Psoas muscle (tissue), 8 donors: Measurements from ENCODE around the gene KCNK13. TPM values are rescaled to one million over a fixed set of nuclear protein-coding genes. Genes with fewer than 3 reads are reported as not detected.

Experiments used
- ATAC-seq, 4 donors: fragments of 200-7000 bp; cut with Tn5 transposase; one replicate each; pipeline ENCODE4 v1.9.1; 2020; ENCODE audit warnings: moderate library complexity in 3 of 4, mild to moderate bottlenecking in 2 of 4
- DNase-seq, 2 donors: peaks; one replicate each; pipeline ENCODE4 v3.0.0-alpha.2; 2020
- H3K27ac ChIP-seq: fragments of 200-600 bp; one replicate; pipeline ENCODE4 v1.8.0; 2022
- H3K27me3 ChIP-seq, 3 donors: fragments of 200-600 bp in 1 of 3; one replicate each; pipeline versions ENCODE4 v1.6.1 to v1.8.0; 2013 to 2022; ENCODE audit warnings: low read length in 2 of 3, mild to moderate bottlenecking in 2 of 3, moderate library complexity in 1 of 3; ENCODE audit not compliant: insufficient read depth in 3 of 3
- H3K36me3 ChIP-seq, 2 donors: fragments of 200-600 bp in 1 of 2; one replicate each; pipeline versions ENCODE4 v1.6.1 to v1.8.0; 2013 to 2022; ENCODE audit warnings: low read depth in 1 of 2, mild to moderate bottlenecking in 1 of 2, moderate library complexity in 1 of 2; ENCODE audit not compliant: insufficient read depth in 1 of 2
- H3K4me1 ChIP-seq: fragments of 200-600 bp; one replicate; pipeline ENCODE4 v1.8.0; 2022
- H3K4me3 ChIP-seq: fragments of 200-600 bp; one replicate; pipeline ENCODE4 v1.8.0; 2022; ENCODE audit warnings: mild to moderate bottlenecking
- H3K9me3 ChIP-seq: fragments of 200-600 bp; one replicate; pipeline ENCODE4 v1.8.0; 2022
- CTCF ChIP-seq: fragments of 200-600 bp; IDR thresholded peaks from one replicate; pipeline ENCODE4 v1.8.0; 2022; ENCODE audit warnings: antibody characterized with exemption
- WGBS, 3 donors: extraction: QIAGEN DNeasy Blood & Tissue Kit; methylation state at CpG; one replicate each; pipeline versions ENCODE4 v1.1.6 to v1.1.7; 2013; 5-methylcytosine and 5-hydroxymethylcytosine counted together
- intact Hi-C, 2 donors: fragments of 100-400 bp; cut with DNase I; formaldehyde crosslinking; loops; one replicate each; pipeline versions ENCODE4 v1.11.0 to v1.14.2; 2022
- polyA plus RNA-seq, 3 donors: library from polyadenylated mRNA; stranded (reverse); fragments of 200-250 nt; gene quantifications; one replicate each; pipeline ENCODE4 v1.2.3, GENCODE V29; 2013
- total RNA-seq, 4 donors: library from RNA; stranded (reverse); fragmentation: NEBNext Ultra II Directional in 2 of 4; extraction: Animal tissue kit (Norgen Biotek cat#: 25700) in 2 of 4; gene quantifications; one replicate each; pipeline versions ENCODE4 v1.2.1 to v1.2.4, GENCODE V29; 2021 to 2023
- donor health status: healthy with polysubstance abuse.
- donor health status: DM: no; HTN: no; CAD: no; lungs with moderate emphysema.
- donor health status: Bipolar disorder and iron deficiency.
- donor health status: healthy.
- donor health status: DM: yes; HTN: yes; CAD: no.
- donor health status: DM: no; HTN: no; CAD: no.
- donor health status: DM: no; HTN: no; CAD: no.
- donor health status: DM: yes; HTN: yes; CAD: no.

Gene KCNK13
- total and polyA plus RNA-seq, 7 donors = 0.01 to 0.30 (median 0.03) TPM; not detected in 3

GRCh38 chr14:90058876-90059458, 2.8 kb upstream of the KCNK13 start:
- Histone ChIP-seq H3K27me3 (peaks cover 0 to 78% (median 32%) of the 10 kb centered on the region in 3 donors), H3K9me3 (no peaks in the 10 kb centered on the region), H3K27ac (no peak overlapping the region), H3K4me1 (peaks cover 10% of the 10 kb centered on the region), H3K4me3 (no peak overlapping the region), H3K36me3 (no peaks in the 10 kb centered on the region)
- intact Hi-C loops = no loop called here
- TF ChIP-seq CTCF = no peak
- DNase-seq (no peak), ATAC-seq (no peak)
- 88 to 94% (median 90%) methylated on average over 7 of the region's 7 CpGs for WGBS, 3 donors

GRCh38 chr14:90060312-90060964, 1.4 kb upstream of the KCNK13 start:
- Histone ChIP-seq H3K4me3 (peak overlapping the region; percentile 62), H3K27ac (no peak overlapping the region), H3K36me3 (no peaks in the 10 kb centered on the region), H3K4me1 (peaks cover 10% of the 10 kb centered on the region), H3K9me3 (no peaks in the 10 kb centered on the region), H3K27me3 (peaks cover 4 to 87% (median 34%) of the 10 kb centered on the region in 3 donors)
- intact Hi-C loops = no loop called here
- DNase-seq (peak in 1 of 2 donors; percentile 27), ATAC-seq (peak; percentile 21 to 51 (median 39))
- TF ChIP-seq CTCF = no peak
- 1% methylated on average over 61 to 80 of the region's 80 CpGs for WGBS, 3 donors

- TF ChIP-seq CTCF = no peak
- H3K27me3 ChIP-seq = peaks cover 4 to 92% (median 34%) of the 10 kb centered on the region in 3 donors
- ATAC-seq (no peak), DNase-seq (peak in 1 of 2 donors; percentile 13)
- H3K4me1 ChIP-seq = peaks cover 10% of the 10 kb centered on the region
- intact Hi-C loops = no loop called here
- no peak overlapping the region for H3K27ac ChIP-seq
- H3K36me3 ChIP-seq = no peaks in the 10 kb centered on the region
- 1% methylated on average over 49 to 60 of the region's 60 CpGs for WGBS, 3 donors
- peak overlapping the region; percentile 62 for H3K4me3 ChIP-seq
- no peaks in the 10 kb centered on the region for H3K9me3 ChIP-seq
Observed at GRCh38 chr14:90060965-90061684, 669 bp upstream of the KCNK13 start.

- no peak for DNase-seq
- no peak for TF ChIP-seq CTCF
- 1% methylated on average over 51 to 63 of the region's 63 CpGs for WGBS, 3 donors
- no peaks in the 10 kb centered on the region for H3K9me3 ChIP-seq
- H3K4me3 ChIP-seq = peak overlapping the region; percentile 62
- H3K36me3 ChIP-seq = no peaks in the 10 kb centered on the region
- H3K27ac ChIP-seq = no peak overlapping the region
- H3K27me3 ChIP-seq = peaks cover 4 to 92% (median 30%) of the 10 kb centered on the region in 3 donors
- H3K4me1 ChIP-seq = peaks cover 10% of the 10 kb centered on the region
- intact Hi-C loops = no loop called here
- no peak for ATAC-seq
Observed at GRCh38 chr14:90062127-90062794, 467 bp downstream of the KCNK13 start.
